Muscle layer of colon (tissue), 2 donors: ENCODE results near the gene C3orf22.

ENCODE experiments used
- H3K27ac ChIP-seq: one replicate; pipeline ENCODE4 v1.7.0; 2013; ENCODE audit warnings: low read depth, mild to moderate bottlenecking, low read length, moderate library complexity
- H3K27me3 ChIP-seq, 2 donors: one replicate each; pipeline ENCODE4 v1.7.0; 2013; ENCODE audit warnings: low read length in 2 of 2, mild to moderate bottlenecking in 2 of 2; ENCODE audit not compliant: insufficient read depth in 2 of 2, control insufficient read depth in 1 of 2
- H3K36me3 ChIP-seq: one replicate; pipeline ENCODE4 v1.7.0; 2013; ENCODE audit warnings: mild to moderate bottlenecking, low read length; ENCODE audit not compliant: insufficient read depth
- H3K4me1 ChIP-seq: one replicate; pipeline ENCODE4 v1.7.0; 2013; ENCODE audit warnings: mild to moderate bottlenecking, low read length; ENCODE audit not compliant: insufficient read depth
- H3K4me3 ChIP-seq, 2 donors: one replicate each; pipeline ENCODE4 v1.7.0; 2013; ENCODE audit warnings: low read length in 2 of 2, low read depth in 1 of 2, mild to moderate bottlenecking in 1 of 2, moderate library complexity in 1 of 2
- H3K9ac ChIP-seq: one replicate; pipeline ENCODE4 v1.7.0; 2013; ENCODE audit warnings: low read length
- H3K9me3 ChIP-seq: one replicate; pipeline ENCODE4 v1.7.0; 2013; ENCODE audit warnings: mild to moderate bottlenecking, low read length
- donor health status: abdominal sarcoma.
- donor health status: Adenocarcinoma of cecum.

C3orf22 gene

DNA sequence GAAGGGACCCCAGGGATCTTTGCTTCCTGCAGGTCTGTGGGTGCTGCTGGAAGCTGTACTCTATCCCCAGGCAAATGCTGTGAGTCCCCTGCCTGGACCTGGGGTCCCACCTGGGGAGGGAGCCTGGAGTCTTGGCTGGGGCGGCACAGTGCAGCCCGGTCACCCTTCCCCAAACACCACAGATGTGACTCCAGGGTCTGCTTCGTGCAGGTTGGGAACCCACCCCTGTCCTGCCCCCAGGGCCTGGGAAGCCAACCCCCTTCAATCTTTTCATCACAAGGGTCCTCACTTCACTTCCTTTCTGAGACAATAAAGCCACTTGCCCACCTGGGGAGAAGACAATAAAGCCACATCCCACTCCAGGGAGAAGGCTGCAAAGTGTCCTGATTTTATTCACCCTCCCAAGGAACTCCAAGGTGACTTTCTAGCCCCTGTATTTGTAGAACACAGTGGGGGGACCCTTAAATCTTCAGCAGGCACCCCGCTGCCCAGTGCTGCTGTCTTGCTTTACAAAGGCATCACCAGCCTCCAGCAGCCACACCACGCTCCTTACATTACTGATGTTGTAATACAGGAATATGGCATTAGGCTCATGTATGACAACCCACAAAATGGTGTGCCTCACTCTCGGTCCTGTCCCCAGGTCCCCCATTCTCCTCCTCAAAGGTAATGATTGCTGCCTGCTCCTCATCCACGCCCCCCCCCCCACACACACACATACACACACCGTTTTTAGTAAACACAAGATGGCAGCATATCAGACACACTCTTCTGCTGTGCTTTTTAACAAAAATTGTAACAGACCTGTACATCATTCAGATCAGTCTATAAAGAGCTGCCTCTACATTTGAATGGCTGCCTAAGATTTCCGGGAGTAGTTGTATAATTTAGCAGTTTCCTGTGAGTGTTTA, 9.9 kb downstream of the C3orf22 start:
- Histone ChIP-seq H3K27ac (no peak overlapping the region), H3K4me1 (no peaks in the 10 kb centered on the region), H3K9me3 (no peaks in the 10 kb centered on the region), H3K27me3 (peaks cover 0 to 4% of the 10 kb centered on the region in 2 donors), H3K4me3 (no peak overlapping the region), H3K9ac (no peak overlapping the region), H3K36me3 (no peaks in the 10 kb centered on the region)

- peaks cover 0 to 10% of the 10 kb centered on the region in 2 donors for H3K27me3 ChIP-seq
- H3K36me3 ChIP-seq, result no peaks in the 10 kb centered on the region
Measured at GRCh38 chr3:126547721-126548120, 11.0 kb downstream of the C3orf22 start.

GRCh38 chr3:126546549-126547239, 12.0 kb downstream of the C3orf22 start:
- Histone ChIP-seq H3K4me3 (no peak overlapping the region), H3K4me1 (no peaks in the 10 kb centered on the region), H3K27ac (no peak overlapping the region), H3K27me3 (peaks cover 0 to 20% of the 10 kb centered on the region in 2 donors), H3K36me3 (no peaks in the 10 kb centered on the region), H3K9ac (no peak overlapping the region), H3K9me3 (no peaks in the 10 kb centered on the region)

More at GRCh38 chr3:126547721-126548120, 11.0 kb downstream of the C3orf22 start:
- Histone ChIP-seq H3K9me3 (no peaks in the 10 kb centered on the region), H3K4me1 (no peaks in the 10 kb centered on the region), H3K27ac (no peak overlapping the region), H3K9ac (no peak overlapping the region), H3K4me3 (no peak overlapping the region)

DNA sequence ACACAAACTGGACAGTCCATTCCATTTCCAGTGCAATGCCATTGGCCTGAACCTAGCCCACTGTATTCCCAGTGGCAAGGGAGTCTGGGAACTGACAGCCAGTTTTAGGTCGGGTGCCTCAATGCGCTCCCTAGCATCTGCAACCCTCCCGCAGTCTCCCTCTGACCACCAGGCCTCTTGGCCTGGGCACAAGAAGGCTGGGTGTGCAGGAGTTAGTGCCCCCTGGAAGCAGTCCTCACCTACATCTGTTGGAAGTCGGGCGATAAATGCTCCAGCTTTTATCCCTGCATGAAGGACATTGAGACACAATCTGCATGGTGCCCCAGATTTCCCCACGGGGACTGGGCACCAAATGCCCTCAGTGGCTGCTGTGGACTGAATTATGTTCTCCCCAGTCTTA, 12.7 kb downstream of the C3orf22 start:
- no peaks in the 10 kb centered on the region for H3K4me1 ChIP-seq
- H3K9ac ChIP-seq, result no peak overlapping the region
- no peaks in the 10 kb centered on the region for H3K9me3 ChIP-seq
- no peak overlapping the region for H3K4me3 ChIP-seq
- H3K36me3 ChIP-seq, result no peaks in the 10 kb centered on the region
- H3K27ac ChIP-seq, result no peak overlapping the region
- H3K27me3 ChIP-seq, result peaks cover 0 to 27% of the 10 kb centered on the region in 2 donors

GRCh38 chr3:126545544-126545943, 13.2 kb downstream of the C3orf22 start:
- Histone ChIP-seq H3K4me1 (no peaks in the 10 kb centered on the region), H3K9ac (no peak overlapping the region), H3K27ac (no peak overlapping the region), H3K4me3 (no peak overlapping the region), H3K27me3 (peaks cover 0 to 27% of the 10 kb centered on the region in 2 donors), H3K36me3 (no peaks in the 10 kb centered on the region), H3K9me3 (no peaks in the 10 kb centered on the region)

DNA sequence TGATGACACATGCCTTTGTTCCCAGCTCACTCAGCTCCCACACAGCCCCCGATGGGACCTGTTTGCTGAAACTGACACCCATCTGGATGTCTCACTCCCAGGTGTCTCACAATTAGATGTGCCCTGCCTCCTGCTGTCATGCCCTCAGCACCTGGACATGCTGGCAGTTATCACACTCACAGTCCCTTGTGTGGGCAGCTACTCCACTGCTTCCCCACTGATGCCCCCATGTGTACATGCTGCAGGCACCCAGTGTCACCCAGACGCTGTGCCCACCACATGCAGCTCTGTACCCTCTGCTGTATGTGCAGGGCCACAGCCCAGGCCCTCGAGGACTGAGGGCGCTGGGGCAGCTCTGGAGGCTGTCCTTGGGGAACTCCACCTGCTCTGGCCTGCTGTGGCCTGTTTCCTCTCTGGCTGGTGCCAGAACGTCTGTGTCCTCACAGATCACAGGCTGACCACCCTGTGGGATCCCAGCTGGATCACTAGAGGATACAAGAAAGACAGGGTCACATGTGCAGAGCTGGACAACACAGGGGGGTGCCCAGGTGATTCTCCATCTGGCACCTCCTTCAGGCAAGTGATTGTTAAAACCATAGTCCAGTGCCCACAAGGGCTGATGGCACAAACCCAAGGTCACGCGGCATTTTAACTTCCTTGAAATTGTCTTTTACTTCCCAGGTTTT, 14.0 kb downstream of the C3orf22 start:
- no peaks in the 10 kb centered on the region for H3K4me1 ChIP-seq
- no peaks in the 10 kb centered on the region for H3K36me3 ChIP-seq
- no peak overlapping the region for H3K27ac ChIP-seq
- peaks cover 0 to 27% of the 10 kb centered on the region in 2 donors for H3K27me3 ChIP-seq
- H3K9me3 ChIP-seq, result no peaks in the 10 kb centered on the region
- no peak overlapping the region for H3K4me3 ChIP-seq
- H3K9ac ChIP-seq, result no peak overlapping the region

- H3K27me3 ChIP-seq, result peaks cover 0 to 27% of the 10 kb centered on the region in 2 donors
- H3K27ac ChIP-seq, result no peak overlapping the region
- no peak overlapping the region for H3K9ac ChIP-seq
- H3K9me3 ChIP-seq, result no peaks in the 10 kb centered on the region
- no peak overlapping the region for H3K4me3 ChIP-seq
- H3K36me3 ChIP-seq, result no peaks in the 10 kb centered on the region
- no peaks in the 10 kb centered on the region for H3K4me1 ChIP-seq
Measured at GRCh38 chr3:126543457-126544061, 15.2 kb downstream of the C3orf22 start.

DNA sequence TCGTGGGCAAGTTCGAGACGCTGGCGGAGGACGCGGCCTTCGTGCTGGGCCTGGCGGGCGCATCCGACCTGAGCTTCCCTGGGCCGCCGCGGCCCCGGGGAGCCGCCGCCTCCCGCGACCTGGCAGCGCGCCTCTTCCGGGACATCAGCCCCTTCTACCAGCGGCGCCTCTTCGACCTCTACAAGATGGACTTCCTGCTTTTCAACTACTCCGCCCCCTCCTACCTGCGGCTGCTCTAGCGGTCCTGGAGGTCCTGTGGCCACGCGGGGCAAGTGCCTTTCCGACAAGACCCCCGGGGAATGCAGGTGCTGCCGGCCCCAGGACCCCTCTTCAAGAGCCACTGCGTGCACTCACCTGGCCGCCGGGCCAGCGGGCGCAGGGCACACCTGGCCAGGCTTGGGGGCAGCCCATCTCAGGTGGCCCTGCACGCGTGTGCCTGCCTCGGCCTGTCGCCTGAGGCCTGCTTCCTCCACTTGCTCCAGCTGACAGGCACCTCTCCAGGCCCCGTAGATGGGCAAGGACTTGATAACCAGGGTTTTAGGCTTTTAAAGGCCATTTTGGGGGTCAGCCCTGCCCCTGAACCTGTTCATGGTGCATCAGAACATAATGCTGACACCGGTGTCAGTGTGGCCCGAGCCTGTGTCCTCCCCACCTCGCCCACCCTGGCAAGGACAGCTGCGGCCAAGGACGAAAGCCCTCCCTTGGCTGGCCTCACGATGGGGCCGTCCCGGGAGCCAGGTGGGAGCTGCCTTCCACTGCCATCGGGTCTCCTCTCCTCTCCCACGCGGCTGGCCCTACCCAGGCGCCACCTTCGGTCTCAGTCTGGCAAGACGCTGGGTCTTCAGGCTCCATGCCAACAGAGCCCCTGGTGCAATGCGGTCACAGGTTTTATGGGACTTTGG, 16.1 kb downstream of the C3orf22 start:
- Histone ChIP-seq H3K4me1 (no peaks in the 10 kb centered on the region), H3K4me3 (no peak overlapping the region), H3K36me3 (no peaks in the 10 kb centered on the region), H3K9me3 (no peaks in the 10 kb centered on the region), H3K27me3 (peaks cover 0 to 27% of the 10 kb centered on the region in 2 donors), H3K9ac (no peak overlapping the region), H3K27ac (no peak overlapping the region)

- peaks cover 0 to 27% of the 10 kb centered on the region in 2 donors for H3K27me3 ChIP-seq
- H3K27ac ChIP-seq, result no peak overlapping the region
- no peaks in the 10 kb centered on the region for H3K36me3 ChIP-seq
- no peaks in the 10 kb centered on the region for H3K4me1 ChIP-seq
- H3K9me3 ChIP-seq, result no peaks in the 10 kb centered on the region
- no peak overlapping the region for H3K4me3 ChIP-seq
- no peak overlapping the region for H3K9ac ChIP-seq
Measured at GRCh38 chr3:126541628-126542339, 16.9 kb downstream of the C3orf22 start.
